Activated CD8-positive, alpha-beta memory T cell treated with anti-CD3 and anti-CD28 coated beads for 1 hour (primary cell): ENCODE results near the gene PDXK.

Source experiments
- DNase-seq, 2 donors: peaks; one replicate each; pipeline ENCODE4 v3.0.0-alpha.2; 2020; ENCODE audit warnings: low read depth in 1 of 2; ENCODE audit errors: extremely low read depth in 1 of 2

Gene PDXK

GRCh38 chr21:43740497-43741156, 21.7 kb downstream of the PDXK start:
- no peak for DNase-seq

- no peak for DNase-seq
Measured at GRCh38 chr21:43741423-43742096, 22.6 kb downstream of the PDXK start.

- no peak for DNase-seq
Measured at GRCh38 chr21:43743947-43744346, 25.0 kb downstream of the PDXK start.

GRCh38 chr21:43744725-43745124, 25.8 kb downstream of the PDXK start:
- no peak for DNase-seq

- no peak for DNase-seq
Measured at GRCh38 chr21:43745772-43746517, 27.0 kb downstream of the PDXK start.

GRCh38 chr21:43748622-43749021, 29.7 kb downstream of the PDXK start:
- DNase-seq: no peak

- DNase-seq: no peak
Measured at GRCh38 chr21:43749651-43750262, 30.8 kb downstream of the PDXK start.

GRCh38 chr21:43750339-43751033, 31.6 kb downstream of the PDXK start:
- no peak for DNase-seq

- no peak for DNase-seq
Measured at GRCh38 chr21:43751955-43752591, 33.1 kb downstream of the PDXK start.

GRCh38 chr21:43752758-43753438, 34.0 kb downstream of the PDXK start:
- DNase-seq: no peak

GRCh38 chr21:43753439-43753799, 34.5 kb downstream of the PDXK start:
- DNase-seq: no peak

- no peak for DNase-seq
Measured at GRCh38 chr21:43754948-43755781, 36.2 kb downstream of the PDXK start.

GRCh38 chr21:43755820-43756594, 37.1 kb downstream of the PDXK start:
- no peak for DNase-seq

GRCh38 chr21:43757601-43758000, 38.7 kb downstream of the PDXK start:
- DNase-seq: no peak

- DNase-seq: no peak
Measured at GRCh38 chr21:43758111-43758641, 39.2 kb downstream of the PDXK start.

GRCh38 chr21:43758811-43759210, 39.9 kb downstream of the PDXK start:
- no peak for DNase-seq

GRCh38 chr21:43759651-43760050, 40.7 kb downstream of the PDXK start:
- DNase-seq: no peak

GRCh38 chr21:43760391-43760958, 41.5 kb downstream of the PDXK start:
- DNase-seq: no peak
